ENCODE data around the gene SCGB3A2.

SCGB3A2 gene

DNA sequence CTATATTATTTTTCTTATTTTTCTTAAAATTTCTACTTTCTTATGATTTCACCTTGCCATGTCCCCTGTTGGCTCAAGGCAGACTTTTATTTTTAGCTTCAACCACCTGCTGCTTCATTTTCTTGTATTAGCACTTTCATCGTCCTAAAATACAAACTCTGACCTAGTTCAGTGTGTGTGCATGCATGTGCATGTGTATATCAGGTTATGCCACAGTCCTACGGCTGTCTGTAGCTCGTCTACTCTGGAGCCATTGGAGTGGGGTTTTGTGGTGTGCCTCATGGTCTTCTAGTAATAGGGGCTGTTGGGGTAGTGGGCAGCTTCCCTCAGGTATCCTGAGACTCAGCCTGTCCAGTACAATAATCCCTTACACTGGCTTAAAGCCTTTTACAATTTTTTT is 33.7 kb upstream of the SCGB3A2 start:
- Histone ChIP-seq H3K27ac (ENCODE audit: low read depth, low read length, poor library complexity, severe bottlenecking) (no peak overlapping the region), H4K20me1 (ENCODE audit: insufficient read depth, low read length) (no peaks in the 10 kb centered on the region), H3K4me1 (ENCODE audit: insufficient read depth, low read length, severe bottlenecking) (no peaks in the 10 kb centered on the region), H3K9me2 (ENCODE audit: low read depth, low read length) (no peaks in the 10 kb centered on the region), H3F3A (ENCODE audit: insufficient read depth, low read length) (no peaks in the 10 kb centered on the region), H3K9ac (ENCODE audit: low read length) (no peak overlapping the region), H3K27me3 (ENCODE audit: insufficient read depth, low read length) (no peaks in the 10 kb centered on the region), H3K36me3 (ENCODE audit: insufficient read depth, low read length) (no peaks in the 10 kb centered on the region), H3K9me3 (ENCODE audit: low read length) (no peaks in the 10 kb centered on the region), H3K4me3 (ENCODE audit: low read depth, low read length, poor library complexity, severe bottlenecking) (no peak overlapping the region), H3K79me2 (ENCODE audit: insufficient read depth, low read length) (no peaks in the 10 kb centered on the region), H2AFZ (ENCODE audit: low read length) (no peak overlapping the region), H3K4me2 (ENCODE audit: low read length) (no peak overlapping the region)
- TF ChIP-seq, protein P1, sequence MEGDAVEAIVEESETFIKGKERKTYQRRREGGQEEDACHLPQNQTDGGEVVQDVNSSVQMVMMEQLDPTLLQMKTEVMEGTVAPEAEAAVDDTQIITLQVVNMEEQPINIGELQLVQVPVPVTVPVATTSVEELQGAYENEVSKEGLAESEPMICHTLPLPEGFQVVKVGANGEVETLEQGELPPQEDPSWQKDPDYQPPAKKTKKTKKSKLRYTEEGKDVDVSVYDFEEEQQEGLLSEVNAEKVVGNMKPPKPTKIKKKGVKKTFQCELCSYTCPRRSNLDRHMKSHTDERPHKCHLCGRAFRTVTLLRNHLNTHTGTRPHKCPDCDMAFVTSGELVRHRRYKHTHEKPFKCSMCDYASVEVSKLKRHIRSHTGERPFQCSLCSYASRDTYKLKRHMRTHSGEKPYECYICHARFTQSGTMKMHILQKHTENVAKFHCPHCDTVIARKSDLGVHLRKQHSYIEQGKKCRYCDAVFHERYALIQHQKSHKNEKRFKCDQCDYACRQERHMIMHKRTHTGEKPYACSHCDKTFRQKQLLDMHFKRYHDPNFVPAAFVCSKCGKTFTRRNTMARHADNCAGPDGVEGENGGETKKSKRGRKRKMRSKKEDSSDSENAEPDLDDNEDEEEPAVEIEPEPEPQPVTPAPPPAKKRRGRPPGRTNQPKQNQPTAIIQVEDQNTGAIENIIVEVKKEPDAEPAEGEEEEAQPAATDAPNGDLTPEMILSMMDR (IDR thresholded peaks at IDR 0.05; ENCODE audit: low read length): no peak
- no peak for TF ChIP-seq EZH2 (IDR thresholded peaks at IDR 0.05; ENCODE audit: borderline replicate concordance, low read length)

DNA sequence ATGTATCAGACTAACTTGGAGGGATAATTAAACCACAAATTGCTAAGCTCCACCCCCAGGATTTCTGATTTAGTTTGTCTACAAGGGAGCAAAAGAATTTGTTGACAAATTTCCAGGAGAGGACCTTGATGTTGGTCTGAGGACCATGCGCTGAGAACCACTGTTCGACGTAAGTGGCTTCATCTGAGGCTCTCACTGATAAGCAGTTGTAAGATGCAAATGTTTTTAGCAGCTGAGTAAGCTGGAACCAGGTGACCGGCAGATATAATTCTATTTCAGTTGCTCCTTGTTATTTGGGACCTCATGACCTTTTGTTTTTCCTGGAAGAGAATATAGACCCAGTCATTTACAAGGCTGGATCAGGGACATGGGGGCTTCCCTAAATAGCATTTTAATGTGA is 32.9 kb upstream of the SCGB3A2 start:
- H3F3A ChIP-seq (ENCODE audit: insufficient read depth, low read length): no peaks in the 10 kb centered on the region
- H3K4me3 ChIP-seq (ENCODE audit: low read depth, low read length, poor library complexity, severe bottlenecking): no peak overlapping the region
- H3K4me2 ChIP-seq (ENCODE audit: low read length): no peak overlapping the region
- no peaks in the 10 kb centered on the region for H3K9me3 ChIP-seq (ENCODE audit: low read length)
- TF ChIP-seq EZH2 (IDR thresholded peaks at IDR 0.05; ENCODE audit: borderline replicate concordance, low read length): no peak
- TF ChIP-seq, protein P1 (IDR thresholded peaks at IDR 0.05; ENCODE audit: low read length): no peak
- H2AFZ ChIP-seq (ENCODE audit: low read length): no peak overlapping the region
- no peak overlapping the region for H3K27ac ChIP-seq (ENCODE audit: low read depth, low read length, poor library complexity, severe bottlenecking)
- no peak overlapping the region for H3K9ac ChIP-seq (ENCODE audit: low read length)
- no peaks in the 10 kb centered on the region for H3K9me2 ChIP-seq (ENCODE audit: low read depth, low read length)
- no peaks in the 10 kb centered on the region for H4K20me1 ChIP-seq (ENCODE audit: insufficient read depth, low read length)
- no peaks in the 10 kb centered on the region for H3K27me3 ChIP-seq (ENCODE audit: insufficient read depth, low read length)
- no peaks in the 10 kb centered on the region for H3K4me1 ChIP-seq (ENCODE audit: insufficient read depth, low read length, severe bottlenecking)
- no peaks in the 10 kb centered on the region for H3K36me3 ChIP-seq (ENCODE audit: insufficient read depth, low read length)
- H3K79me2 ChIP-seq (ENCODE audit: insufficient read depth, low read length): no peaks in the 10 kb centered on the region

DNA sequence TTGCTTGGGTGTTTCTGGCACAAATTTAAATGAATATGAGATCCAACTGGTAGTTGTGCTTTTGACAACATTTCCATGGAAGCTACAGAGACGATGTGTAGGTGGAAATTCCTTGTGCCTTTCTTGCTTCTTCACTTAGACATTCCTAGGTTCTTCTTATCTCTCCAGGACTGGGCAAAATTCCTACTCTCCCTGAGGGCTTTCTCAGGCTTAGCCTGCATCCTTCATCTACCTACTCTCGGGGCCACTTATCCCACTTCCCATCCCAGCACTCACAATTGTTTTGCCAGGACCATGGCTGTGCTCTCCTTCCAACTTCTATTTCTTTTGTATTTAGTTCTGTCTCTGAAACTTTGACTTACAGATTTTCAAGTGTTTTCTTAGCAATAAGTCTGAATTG is 29.3 kb upstream of the SCGB3A2 start:
- H3F3A ChIP-seq (ENCODE audit: insufficient read depth, low read length): no peaks in the 10 kb centered on the region
- H3K9me2 ChIP-seq (ENCODE audit: low read depth, low read length): no peaks in the 10 kb centered on the region
- H3K4me3 ChIP-seq (ENCODE audit: low read depth, low read length, poor library complexity, severe bottlenecking): no peak overlapping the region
- H3K4me1 ChIP-seq (ENCODE audit: insufficient read depth, low read length, severe bottlenecking): no peaks in the 10 kb centered on the region
- H3K9me3 ChIP-seq (ENCODE audit: low read length): no peaks in the 10 kb centered on the region
- H3K9ac ChIP-seq (ENCODE audit: low read length): no peak overlapping the region
- TF ChIP-seq, protein P1 (IDR thresholded peaks at IDR 0.05; ENCODE audit: low read length): no peak
- TF ChIP-seq EZH2 (IDR thresholded peaks at IDR 0.05; ENCODE audit: borderline replicate concordance, low read length): no peak
- H4K20me1 ChIP-seq (ENCODE audit: insufficient read depth, low read length): no peaks in the 10 kb centered on the region
- no peak overlapping the region for H3K27ac ChIP-seq (ENCODE audit: low read depth, low read length, poor library complexity, severe bottlenecking)
- no peaks in the 10 kb centered on the region for H3K27me3 ChIP-seq (ENCODE audit: insufficient read depth, low read length)
- H3K79me2 ChIP-seq (ENCODE audit: insufficient read depth, low read length): no peaks in the 10 kb centered on the region
- no peak overlapping the region for H3K4me2 ChIP-seq (ENCODE audit: low read length)
- H2AFZ ChIP-seq (ENCODE audit: low read length): no peak overlapping the region
- no peaks in the 10 kb centered on the region for H3K36me3 ChIP-seq (ENCODE audit: insufficient read depth, low read length)
